Neural cell (in vitro differentiated cells): Measurements from ENCODE around the gene NOC2L. TPM values are rescaled to one million over a fixed set of nuclear protein-coding genes. Genes with fewer than 3 reads are reported as not detected.

Source experiments
- H2AFZ ChIP-seq: fragments of 200-600, 300-800 bp; sonication (generic), shearing (Covaris generic); 2 replicates; pipeline ENCODE4 v1.6.0; 2014; ENCODE audit warnings: low read depth, mild to moderate bottlenecking, antibody characterized with exemption, low read length, moderate library complexity
- H3F3A ChIP-seq: fragments of 200-600 bp; shearing (Covaris generic); 2 replicates; pipeline ENCODE4 v1.6.1; 2016; ENCODE audit warnings: mild to moderate bottlenecking, moderate library complexity, mixed read lengths, antibody characterized with exemption, low read length; ENCODE audit not compliant: insufficient read depth, poor library complexity, severe bottlenecking
- H3K27ac ChIP-seq: fragments of 200-600, 300-800 bp; sonication (generic), shearing (Covaris generic); 2 replicates; pipeline ENCODE4 v1.5.1; 2014; ENCODE audit warnings: mild to moderate bottlenecking, low read length, moderate library complexity
- H3K27me3 ChIP-seq: fragments of 300-800, 200-600 bp; sonication (generic), shearing (Covaris generic); 2 replicates; pipeline ENCODE4 v1.6.0; 2014; ENCODE audit warnings: mild to moderate bottlenecking, low read depth, low read length, moderate library complexity; ENCODE audit not compliant: insufficient read depth
- H3K36me3 ChIP-seq: fragments of 300-800, 200-600 bp; sonication (generic), shearing (Covaris generic); 2 replicates; pipeline ENCODE4 v1.5.1; 2014; ENCODE audit warnings: mild to moderate bottlenecking, antibody characterized with exemption, low read length, moderate library complexity; ENCODE audit not compliant: insufficient read depth
- H3K4me2 ChIP-seq: fragments of 300-800, 200-600 bp; sonication (generic), shearing (Covaris generic); 2 replicates; pipeline ENCODE4 v1.6.0; 2014; ENCODE audit warnings: mild to moderate bottlenecking, low read length
- H3K4me3 ChIP-seq: fragments of 300-800, 200-600 bp; sonication (generic), shearing (Covaris generic); 2 replicates; pipeline ENCODE4 v1.5.1; 2014; ENCODE audit warnings: mild to moderate bottlenecking, low read length, moderate library complexity
- H3K79me2 ChIP-seq: fragments of 200-600 bp; shearing (Covaris generic); replicated peaks from 2 replicates; pipeline ENCODE4 v1.6.0; 2014; ENCODE audit warnings: mild to moderate bottlenecking, low read length, moderate library complexity; ENCODE audit not compliant: insufficient read depth
- H3K9ac ChIP-seq: fragments of 300-800, 200-600 bp; sonication (generic), shearing (Covaris generic); 2 replicates; pipeline ENCODE4 v1.6.1; 2016; ENCODE audit warnings: mild to moderate bottlenecking, low read length, mixed read lengths
- H3K9me2 ChIP-seq: fragments of 200-600 bp; shearing (Covaris generic); 2 replicates; pipeline ENCODE4 v1.6.1; 2016; ENCODE audit warnings: mild to moderate bottlenecking, low read length, mixed read lengths; ENCODE audit not compliant: insufficient read depth
- H3K9me3 ChIP-seq: fragments of 200-600, 300-800 bp; sonication (generic), shearing (Covaris generic); 2 replicates; pipeline ENCODE4 v1.6.1; 2016; ENCODE audit warnings: mild to moderate bottlenecking, mixed run types, low read length, moderate library complexity, mixed read lengths
- H4K20me1 ChIP-seq: fragments of 200-600 bp; shearing (Covaris generic); 2 replicates; pipeline ENCODE4 v1.6.1; 2016; ENCODE audit warnings: mild to moderate bottlenecking, mixed run types; ENCODE audit not compliant: insufficient read depth
- EP300 ChIP-seq: fragments of 450-650 bp; conservative IDR thresholded peaks from 2 replicates; pipeline ENCODE4 v1.6.1; 2014; ENCODE audit warnings: antibody characterized with exemption, mild to moderate bottlenecking, moderate library complexity; ENCODE audit not compliant: poor library complexity, severe bottlenecking
- EZH2 ChIP-seq: fragments of 200-600, 300-800 bp; shearing (Covaris generic), sonication (generic); IDR thresholded peaks from 2 replicates; pipeline ENCODE4 v1.6.1; 2014; ENCODE audit warnings: antibody characterized with exemption, low read length, borderline replicate concordance, mild to moderate bottlenecking; ENCODE audit not compliant: insufficient read depth, poor library complexity, severe bottlenecking
- MXI1 ChIP-seq: fragments of 450-650 bp; conservative IDR thresholded peaks from 2 replicates; pipeline ENCODE4 v1.6.1; 2014; ENCODE audit warnings: antibody characterized with exemption, mild to moderate bottlenecking; ENCODE audit not compliant: poor library complexity, severe bottlenecking
- POLR2AphosphoS5 ChIP-seq: IDR thresholded peaks from 2 replicates; pipeline ENCODE4 v1.6.1; 2012
- RAD21 ChIP-seq: fragments of 450-650 bp; conservative IDR thresholded peaks from 2 replicates; pipeline ENCODE4 v1.6.1; 2014; ENCODE audit warnings: antibody characterized with exemption, mild to moderate bottlenecking, moderate library complexity
- SMC3 ChIP-seq: fragments of 450-650 bp; conservative IDR thresholded peaks from 2 replicates; pipeline ENCODE4 v1.6.1; 2014; ENCODE audit warnings: antibody characterized with exemption, mild to moderate bottlenecking, moderate library complexity; ENCODE audit not compliant: poor library complexity
- TAF1 ChIP-seq: IDR thresholded peaks from 2 replicates; pipeline ENCODE4 v1.6.1; 2012; ENCODE audit warnings: low read depth
- polyA plus RNA-seq: library from polyadenylated mRNA; depleted of rRNA; stranded (reverse); fragments of >200 nt; gene quantifications from 2 replicates; pipeline ENCODE4 v1.2.3, GENCODE V29; 2014
- TF ChIP-seq, protein P1 (sequence below): IDR thresholded peaks from 2 replicates; pipeline ENCODE4 v1.6.1; 2012; ENCODE audit warnings: borderline replicate concordance
- TF ChIP-seq, protein P2 (sequence below): fragments of 450-650 bp; IDR thresholded peaks from 2 replicates; pipeline ENCODE4 v1.5.1; 2014; ENCODE audit warnings: antibody characterized with exemption, mild to moderate bottlenecking, moderate library complexity; ENCODE audit not compliant: poor library complexity, severe bottlenecking

NOC2L gene
- polyA plus RNA-seq, 1 donor from 2014 or later = 77.2 TPM

DNA sequence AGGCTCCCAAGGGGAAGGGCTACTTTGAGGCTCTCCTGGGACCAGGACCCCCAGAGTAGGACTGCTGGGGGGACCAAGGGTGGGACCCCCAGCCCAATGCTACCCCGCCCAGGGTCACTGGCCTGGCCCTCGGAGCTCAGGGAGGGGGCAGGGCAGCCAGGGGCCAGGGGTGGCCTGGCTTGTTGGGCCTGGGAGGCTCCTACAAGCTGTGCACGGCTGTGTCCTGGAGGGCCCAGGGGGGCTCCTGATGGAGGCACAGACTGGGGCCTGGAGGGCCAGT is 38.6 kb upstream of the NOC2L start:
- Histone ChIP-seq H3K27ac (no peak overlapping the region), H3K4me2 (no peak overlapping the region), H4K20me1 (no peaks in the 10 kb centered on the region), H2AFZ (no peak overlapping the region), H3K9me2 (no peaks in the 10 kb centered on the region), H3K4me3 (peak overlapping the region; percentile 91), H3F3A (no peaks in the 10 kb centered on the region), H3K36me3 (no peaks in the 10 kb centered on the region), H3K9ac (no peak overlapping the region), H3K27me3 (no peaks in the 10 kb centered on the region), H3K9me3 (no peaks in the 10 kb centered on the region), H3K79me2 (peaks cover 4% of the 10 kb centered on the region)
- TF ChIP-seq POLR2AphosphoS5 (no peak), TAF1 (no peak), SMC3 (no peak), EP300 (no peak), EZH2 (no peak), MXI1 (no peak), RAD21 (no peak)
- TF ChIP-seq, protein P1, sequence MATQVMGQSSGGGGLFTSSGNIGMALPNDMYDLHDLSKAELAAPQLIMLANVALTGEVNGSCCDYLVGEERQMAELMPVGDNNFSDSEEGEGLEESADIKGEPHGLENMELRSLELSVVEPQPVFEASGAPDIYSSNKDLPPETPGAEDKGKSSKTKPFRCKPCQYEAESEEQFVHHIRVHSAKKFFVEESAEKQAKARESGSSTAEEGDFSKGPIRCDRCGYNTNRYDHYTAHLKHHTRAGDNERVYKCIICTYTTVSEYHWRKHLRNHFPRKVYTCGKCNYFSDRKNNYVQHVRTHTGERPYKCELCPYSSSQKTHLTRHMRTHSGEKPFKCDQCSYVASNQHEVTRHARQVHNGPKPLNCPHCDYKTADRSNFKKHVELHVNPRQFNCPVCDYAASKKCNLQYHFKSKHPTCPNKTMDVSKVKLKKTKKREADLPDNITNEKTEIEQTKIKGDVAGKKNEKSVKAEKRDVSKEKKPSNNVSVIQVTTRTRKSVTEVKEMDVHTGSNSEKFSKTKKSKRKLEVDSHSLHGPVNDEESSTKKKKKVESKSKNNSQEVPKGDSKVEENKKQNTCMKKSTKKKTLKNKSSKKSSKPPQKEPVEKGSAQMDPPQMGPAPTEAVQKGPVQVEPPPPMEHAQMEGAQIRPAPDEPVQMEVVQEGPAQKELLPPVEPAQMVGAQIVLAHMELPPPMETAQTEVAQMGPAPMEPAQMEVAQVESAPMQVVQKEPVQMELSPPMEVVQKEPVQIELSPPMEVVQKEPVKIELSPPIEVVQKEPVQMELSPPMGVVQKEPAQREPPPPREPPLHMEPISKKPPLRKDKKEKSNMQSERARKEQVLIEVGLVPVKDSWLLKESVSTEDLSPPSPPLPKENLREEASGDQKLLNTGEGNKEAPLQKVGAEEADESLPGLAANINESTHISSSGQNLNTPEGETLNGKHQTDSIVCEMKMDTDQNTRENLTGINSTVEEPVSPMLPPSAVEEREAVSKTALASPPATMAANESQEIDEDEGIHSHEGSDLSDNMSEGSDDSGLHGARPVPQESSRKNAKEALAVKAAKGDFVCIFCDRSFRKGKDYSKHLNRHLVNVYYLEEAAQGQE = no peak
- TF ChIP-seq, protein P2, sequence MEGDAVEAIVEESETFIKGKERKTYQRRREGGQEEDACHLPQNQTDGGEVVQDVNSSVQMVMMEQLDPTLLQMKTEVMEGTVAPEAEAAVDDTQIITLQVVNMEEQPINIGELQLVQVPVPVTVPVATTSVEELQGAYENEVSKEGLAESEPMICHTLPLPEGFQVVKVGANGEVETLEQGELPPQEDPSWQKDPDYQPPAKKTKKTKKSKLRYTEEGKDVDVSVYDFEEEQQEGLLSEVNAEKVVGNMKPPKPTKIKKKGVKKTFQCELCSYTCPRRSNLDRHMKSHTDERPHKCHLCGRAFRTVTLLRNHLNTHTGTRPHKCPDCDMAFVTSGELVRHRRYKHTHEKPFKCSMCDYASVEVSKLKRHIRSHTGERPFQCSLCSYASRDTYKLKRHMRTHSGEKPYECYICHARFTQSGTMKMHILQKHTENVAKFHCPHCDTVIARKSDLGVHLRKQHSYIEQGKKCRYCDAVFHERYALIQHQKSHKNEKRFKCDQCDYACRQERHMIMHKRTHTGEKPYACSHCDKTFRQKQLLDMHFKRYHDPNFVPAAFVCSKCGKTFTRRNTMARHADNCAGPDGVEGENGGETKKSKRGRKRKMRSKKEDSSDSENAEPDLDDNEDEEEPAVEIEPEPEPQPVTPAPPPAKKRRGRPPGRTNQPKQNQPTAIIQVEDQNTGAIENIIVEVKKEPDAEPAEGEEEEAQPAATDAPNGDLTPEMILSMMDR = no peak

- Histone ChIP-seq H3F3A (no peaks in the 10 kb centered on the region), H3K27me3 (no peaks in the 10 kb centered on the region), H4K20me1 (no peaks in the 10 kb centered on the region), H3K9me2 (no peaks in the 10 kb centered on the region), H3K4me2 (no peak overlapping the region), H3K4me3 (peak overlapping the region; percentile 91), H3K9ac (no peak overlapping the region), H3K36me3 (no peaks in the 10 kb centered on the region), H3K9me3 (no peaks in the 10 kb centered on the region), H3K79me2 (peaks cover 2% of the 10 kb centered on the region), H3K27ac (no peak overlapping the region), H2AFZ (no peak overlapping the region)
- no peak for TF ChIP-seq EP300
- TF ChIP-seq SMC3 = no peak
- no peak for TF ChIP-seq EZH2
- TF ChIP-seq TAF1 = no peak
- TF ChIP-seq RAD21 = no peak
- TF ChIP-seq, protein P2 = no peak
- TF ChIP-seq, protein P1 = no peak
Observed at GRCh38 chr1:996851-997712, 38.0 kb upstream of the NOC2L start.
